Astrocyte of the spinal cord (primary cell): Measurements from ENCODE around the gene RPS6KA5.
A peak's percentile ranks its signal among the peaks of the same experiment; 100 is the strongest.

Experiments used
- DNase-seq: peaks from one replicate; pipeline ENCODE4 v3.0.0; 2011; ENCODE audit warnings: low read depth, low spot score
- H3K4me3 ChIP-seq: 2 replicates; pipeline ENCODE4 v1.5.1; 2011; ENCODE audit warnings: low read depth, mild to moderate bottlenecking, low read length, moderate library complexity
- CTCF ChIP-seq: IDR thresholded peaks from 2 replicates; pipeline ENCODE4 v1.5.1; 2012; ENCODE audit warnings: low read depth, mild to moderate bottlenecking, low read length, inconsistent platforms
- in situ Hi-C: cut with HindIII; loops from 2 replicates; pipeline ENCODE4 v1.10.0; 2017; ENCODE audit warnings: low sequenced_read_pairs

Gene RPS6KA5

GRCh38 chr14:90871605-90872233, 188.7 kb downstream of the RPS6KA5 start:
- peak; percentile 55 for DNase-seq
- TF ChIP-seq CTCF, result no peak
- no peak overlapping the region for H3K4me3 ChIP-seq
- in situ Hi-C loops, result no loop called here

DNA sequence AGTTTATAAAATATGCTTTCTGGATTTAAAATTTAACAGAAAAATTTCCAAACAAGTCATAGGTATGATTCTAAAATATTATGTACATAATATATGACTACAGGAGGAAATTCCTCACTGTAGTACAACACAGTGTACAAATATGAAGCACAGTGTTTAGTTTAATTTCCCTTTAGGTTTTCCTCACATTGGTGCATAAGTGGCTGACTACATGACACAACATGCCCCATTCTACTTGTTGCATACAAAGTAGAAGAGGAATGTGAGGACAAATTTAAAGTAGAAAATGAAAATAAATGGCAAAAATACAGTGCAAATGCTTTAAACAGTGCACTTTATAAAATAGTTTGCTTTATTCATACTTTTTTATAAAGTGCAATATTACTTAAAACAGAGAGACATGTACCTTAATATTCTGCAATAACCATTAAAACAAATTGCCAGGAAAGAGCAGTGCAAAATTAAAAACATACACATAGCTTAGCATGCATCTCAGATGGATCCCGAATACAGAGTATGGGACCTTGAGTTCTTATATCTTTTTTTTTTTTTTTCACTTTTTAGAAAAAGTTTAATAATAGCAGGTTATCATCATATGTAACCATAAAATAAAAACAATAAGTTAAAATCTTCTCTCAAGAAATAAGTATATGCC, 189.4 kb downstream of the RPS6KA5 start:
- in situ Hi-C loops, result no loop called here
- no peak overlapping the region for H3K4me3 ChIP-seq
- TF ChIP-seq CTCF, result no peak
- no peak for DNase-seq

DNA sequence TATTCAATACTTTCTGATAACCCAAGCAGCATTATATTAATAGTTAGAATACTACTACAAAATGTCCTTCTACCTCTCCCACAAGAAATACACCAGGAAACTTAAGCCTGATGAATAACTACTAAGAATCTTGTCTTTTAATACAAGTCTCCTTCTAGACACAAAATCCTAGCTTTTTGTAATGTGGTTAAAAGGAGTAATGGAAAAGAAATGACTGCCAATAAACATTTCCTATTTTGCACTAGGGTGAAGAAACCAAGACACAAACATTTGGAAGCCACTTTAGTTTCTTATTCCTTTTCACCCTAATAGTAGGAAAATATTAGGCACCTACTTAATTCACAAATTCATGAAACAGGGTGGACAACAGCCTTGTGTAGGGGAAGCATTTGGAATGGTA, 192.9 kb downstream of the RPS6KA5 start:
- H3K4me3 ChIP-seq, result no peak overlapping the region
- in situ Hi-C loops, result no loop called here
- TF ChIP-seq CTCF, result no peak
- no peak for DNase-seq

DNA sequence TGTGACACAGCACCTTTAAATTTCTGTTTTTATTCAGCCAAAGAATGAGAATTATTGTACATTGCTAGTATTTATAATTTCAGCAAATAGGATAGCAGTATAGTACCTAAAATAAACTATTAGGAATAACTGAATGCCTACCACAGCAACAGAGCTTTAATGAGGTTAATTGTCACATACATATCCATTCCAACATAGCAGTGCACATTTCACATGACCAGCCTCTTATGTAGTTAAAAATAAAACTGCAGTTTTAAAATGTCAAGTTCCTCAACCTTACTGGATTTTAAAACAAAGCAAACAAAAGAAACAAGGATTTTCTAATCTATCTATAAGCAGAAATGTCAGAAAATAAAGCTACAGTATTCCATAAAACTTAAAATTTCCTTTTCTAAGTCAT, 193.6 kb downstream of the RPS6KA5 start:
- in situ Hi-C loops, result no loop called here
- DNase-seq, result no peak
- no peak overlapping the region for H3K4me3 ChIP-seq
- TF ChIP-seq CTCF, result no peak

- in situ Hi-C loops, result no loop called here
- no peak for DNase-seq
- no peak for TF ChIP-seq CTCF
- no peak overlapping the region for H3K4me3 ChIP-seq
These were observed 195.7 kb downstream of the RPS6KA5 start for GRCh38 chr14:90864741-90865140.

DNA sequence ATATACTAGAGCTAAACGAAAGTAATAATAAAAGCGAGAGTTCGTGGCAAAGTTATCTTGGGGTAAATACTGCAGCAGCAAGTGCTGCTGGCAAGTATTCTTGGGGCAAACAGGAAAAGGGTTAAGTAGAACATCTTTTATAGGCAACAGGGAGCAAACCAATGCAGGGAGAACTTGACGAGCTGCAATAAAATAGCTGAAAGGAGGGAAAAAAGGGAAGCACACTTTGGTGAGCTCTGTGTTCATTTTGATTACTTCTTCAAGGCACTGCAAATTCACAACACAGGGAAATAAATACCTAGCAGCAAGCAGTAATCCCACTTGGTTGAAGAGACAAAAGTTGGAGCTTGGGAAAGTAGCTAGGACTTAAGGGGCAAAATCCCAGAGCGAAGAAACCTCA, 201.9 kb downstream of the RPS6KA5 start:
- no peak for TF ChIP-seq CTCF
- no peak for DNase-seq
- H3K4me3 ChIP-seq, result no peak overlapping the region
- in situ Hi-C loops, result no loop called here
